Measurements from ENCODE around the gene AP1AR. TPM values are rescaled to one million over a fixed set of nuclear protein-coding genes. Genes with fewer than 3 reads are reported as not detected.
"Not testable (repeated sequence)": the region's sequence is repeated elsewhere in the genome, so short reads cannot be mapped to it uniquely, and the experiment has no call there.

The AP1AR gene
- total RNA-seq, 2 donors from 2014 or later, result 15.3 to 24.3 TPM

DNA sequence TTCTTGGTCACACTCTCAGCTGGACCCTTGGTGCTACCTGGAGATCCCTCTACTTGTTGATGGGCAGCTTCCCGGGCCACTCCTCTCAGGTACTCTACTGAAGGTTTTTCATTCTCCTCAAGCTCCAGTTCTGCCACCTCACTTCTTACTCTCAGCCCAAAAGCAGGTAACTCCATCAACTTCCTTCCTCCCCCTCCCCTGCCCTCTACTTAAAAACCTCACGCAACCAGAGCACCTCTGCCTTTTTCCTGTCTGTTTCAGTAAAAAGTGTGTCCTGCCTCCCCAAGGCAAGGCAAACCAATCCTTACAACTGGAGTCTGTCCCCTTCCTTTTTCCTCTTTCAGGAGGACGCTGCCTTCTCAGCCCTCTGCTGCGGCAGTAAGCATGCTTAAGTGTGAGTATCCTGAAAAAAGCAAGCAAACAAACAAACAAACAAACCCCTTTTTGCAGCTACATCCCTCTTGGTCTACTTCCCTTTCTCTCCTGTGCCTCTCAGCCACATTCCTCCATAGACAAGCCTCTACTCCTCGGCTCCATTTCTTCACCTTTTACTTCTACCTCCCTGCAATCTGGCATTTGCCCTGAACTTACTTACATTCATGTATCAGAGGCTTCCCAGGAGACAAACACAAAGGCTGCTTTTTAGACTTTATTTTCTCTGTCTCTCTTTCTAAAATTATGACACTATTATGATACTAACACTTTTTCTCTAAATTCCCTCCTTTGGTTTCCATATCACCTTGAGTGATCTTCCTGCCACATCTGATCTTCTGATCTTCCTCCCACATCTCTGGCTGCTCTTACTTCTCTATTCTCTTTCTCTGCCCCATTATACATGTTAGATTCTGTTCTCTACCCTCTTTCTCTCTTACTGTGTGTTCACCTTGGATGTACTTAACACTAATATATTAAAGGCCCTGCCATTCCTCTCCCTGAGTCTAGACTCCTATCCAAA, 71.0 kb downstream of the AP1AR start:
- H3K27ac ChIP-seq, result no peak overlapping the region
- WGBS, result 84% methylated on average over 5 of the region's 5 CpGs

DNA sequence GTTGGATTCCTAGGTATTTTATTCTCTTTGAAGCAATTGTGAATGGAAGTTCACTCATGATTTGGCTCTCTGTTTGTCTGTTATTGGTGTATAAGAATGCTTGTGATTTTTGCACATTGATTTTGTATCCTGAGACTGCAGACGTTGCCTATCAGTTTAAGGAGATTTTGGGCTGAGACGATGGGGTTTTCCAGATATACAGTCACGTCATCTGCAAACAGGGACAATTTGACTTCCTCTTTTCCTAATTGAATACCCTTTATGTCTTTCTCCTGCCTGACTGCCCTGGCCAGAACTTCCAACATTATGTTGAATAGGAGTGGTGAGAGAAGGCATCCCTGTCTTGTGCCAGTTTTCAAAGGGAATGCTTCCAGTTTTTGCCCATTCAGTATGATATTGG, 73.9 kb downstream of the AP1AR start:
- H3K4me3 ChIP-seq; H3K27ac ChIP-seq; H3K27me3 ChIP-seq (replicated peaks; ENCODE audit: insufficient read depth); H3K9me3 ChIP-seq; DNase-seq (ENCODE audit: low spot score); H3K4me1 ChIP-seq (replicated peaks); H3K36me3 ChIP-seq; intact Hi-C loops (cut with DNase I): not testable (repeated sequence)
- WGBS, result 84% methylated on average over 3 of the region's 3 CpGs

More for the DNA sequence above, 71.0 kb downstream of the AP1AR start:
- intact Hi-C loops (cut with DNase I), result no loop called here
- Histone ChIP-seq H3K36me3 (no peaks in the 10 kb centered on the region), H3K4me1 (replicated peaks) (no peaks in the 10 kb centered on the region), H3K9me3 (no peaks in the 10 kb centered on the region), H3K4me3 (no peak overlapping the region), H3K27me3 (replicated peaks; ENCODE audit: insufficient read depth) (no peaks in the 10 kb centered on the region)
- TF ChIP-seq CTCF (IDR thresholded peaks at IDR 0.05) (no peak), POLR2AphosphoS5 (IDR thresholded peaks at IDR 0.05) (no peak), POLR2A (IDR thresholded peaks at IDR 0.05) (no peak)
- DNase-seq (ENCODE audit: low spot score), result no peak

DNA sequence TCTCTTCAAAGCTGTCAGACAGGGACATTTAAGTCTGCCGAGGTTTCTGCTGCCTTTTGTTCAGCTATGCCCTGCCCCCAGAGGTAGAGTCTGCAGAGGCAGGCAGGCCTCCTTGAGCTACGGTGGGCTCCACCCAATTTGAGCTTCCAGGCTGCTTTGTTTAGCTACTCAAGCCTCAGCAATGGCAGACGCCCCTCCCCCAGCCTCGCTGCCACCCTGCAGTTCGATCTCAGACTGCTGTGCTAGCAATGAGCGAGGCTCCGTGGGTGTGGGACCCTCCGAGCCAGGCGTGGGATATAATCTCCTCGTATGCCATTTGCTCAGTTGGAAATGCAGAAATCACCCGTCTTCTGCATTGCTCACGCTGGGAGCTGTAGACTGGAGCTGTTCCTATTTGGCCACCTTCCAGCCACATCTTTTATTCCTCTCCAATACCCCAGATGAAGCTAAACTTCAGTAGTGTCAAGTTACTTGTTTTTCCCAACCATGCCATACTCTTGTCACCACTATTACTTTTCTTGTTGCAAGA, 77.7 kb downstream of the AP1AR start:
- WGBS, result 32% methylated on average over 12 of the region's 12 CpGs
- H3K9me3 ChIP-seq; H3K4me1 ChIP-seq (replicated peaks); H3K4me3 ChIP-seq; H3K27ac ChIP-seq; intact Hi-C loops (cut with DNase I); DNase-seq (ENCODE audit: low spot score); H3K36me3 ChIP-seq; H3K27me3 ChIP-seq (replicated peaks; ENCODE audit: insufficient read depth): not testable (repeated sequence)

DNA sequence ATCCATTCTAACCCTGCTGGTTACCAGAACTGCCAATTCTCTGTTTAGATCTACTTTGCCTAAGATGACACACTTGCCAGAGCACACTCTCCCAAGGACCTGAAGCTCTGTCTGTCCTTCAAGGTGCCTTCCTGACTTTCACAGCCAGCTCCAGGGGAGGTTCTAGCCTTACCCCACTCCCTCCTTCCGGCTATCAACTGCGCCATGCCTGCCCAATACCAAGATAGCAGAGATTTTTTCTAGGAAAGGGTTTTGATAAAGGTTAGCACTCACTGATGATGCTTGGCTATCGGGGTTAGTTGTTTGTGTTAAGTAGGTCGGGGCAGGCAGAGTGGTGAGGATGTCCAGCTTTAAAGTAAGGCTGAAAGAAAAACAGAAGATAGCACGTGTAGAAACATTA, 79.9 kb downstream of the AP1AR start:
- Histone ChIP-seq H3K27ac (no peak overlapping the region), H3K4me3 (no peak overlapping the region), H3K9me3 (no peaks in the 10 kb centered on the region), H3K27me3 (replicated peaks; ENCODE audit: insufficient read depth) (no peaks in the 10 kb centered on the region), H3K4me1 (replicated peaks) (no peaks in the 10 kb centered on the region), H3K36me3 (no peaks in the 10 kb centered on the region)
- intact Hi-C loops (cut with DNase I), result no loop called here
- no peak for DNase-seq (ENCODE audit: low spot score)
- 82% methylated on average over 5 of the region's 5 CpGs for WGBS
- no peak for TF ChIP-seq POLR2A (IDR thresholded peaks at IDR 0.05)
- no peak for TF ChIP-seq CTCF (IDR thresholded peaks at IDR 0.05)
- no peak for TF ChIP-seq POLR2AphosphoS5 (IDR thresholded peaks at IDR 0.05)

- Histone ChIP-seq H3K4me1 (replicated peaks) (no peaks in the 10 kb centered on the region), H3K27me3 (replicated peaks; ENCODE audit: insufficient read depth) (no peaks in the 10 kb centered on the region), H3K27ac (no peak overlapping the region), H3K36me3 (no peaks in the 10 kb centered on the region), H3K4me3 (no peak overlapping the region), H3K9me3 (no peaks in the 10 kb centered on the region)
- TF ChIP-seq CTCF (IDR thresholded peaks at IDR 0.05), result no peak
- TF ChIP-seq POLR2A (IDR thresholded peaks at IDR 0.05), result no peak
- TF ChIP-seq POLR2AphosphoS5 (IDR thresholded peaks at IDR 0.05), result no peak
- WGBS, result 84% methylated on average over 5 of the region's 5 CpGs
- no peak for DNase-seq (ENCODE audit: low spot score)
- intact Hi-C loops (cut with DNase I), result no loop called here
Measured at GRCh38 chr4:112312610-112313239, 81.1 kb downstream of the AP1AR start.
